GM18861 (cell line): ENCODE measurements around the gene SESN1.

Source experiments
- ATAC-seq: cut with Tn5 transposase; IDR thresholded peaks from one replicate; pipeline ENCODE4 v1.9.1; 2021; ENCODE audit not compliant: unreplicated experiment

SESN1 gene

DNA sequence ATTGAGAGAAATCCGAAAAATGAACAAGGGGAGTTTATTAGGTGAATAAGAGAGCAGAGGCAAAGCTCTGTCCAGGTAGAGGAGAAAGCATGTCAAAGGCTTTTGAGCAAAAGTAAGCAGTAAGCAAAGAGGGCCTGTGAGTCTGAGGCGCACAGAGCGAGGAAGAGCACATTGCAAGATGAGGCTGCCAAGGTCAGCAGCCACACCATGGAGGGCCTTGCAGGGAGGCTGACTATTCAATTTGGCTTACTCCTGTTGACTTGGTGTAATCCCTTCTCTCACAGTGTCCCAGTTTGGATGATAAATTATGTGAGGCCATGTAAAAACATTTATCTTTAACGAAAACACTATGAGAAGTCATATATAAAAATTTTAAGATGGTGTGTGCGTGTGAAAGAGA lies 32.4 kb downstream of the SESN1 start:
- no peak for ATAC-seq

DNA sequence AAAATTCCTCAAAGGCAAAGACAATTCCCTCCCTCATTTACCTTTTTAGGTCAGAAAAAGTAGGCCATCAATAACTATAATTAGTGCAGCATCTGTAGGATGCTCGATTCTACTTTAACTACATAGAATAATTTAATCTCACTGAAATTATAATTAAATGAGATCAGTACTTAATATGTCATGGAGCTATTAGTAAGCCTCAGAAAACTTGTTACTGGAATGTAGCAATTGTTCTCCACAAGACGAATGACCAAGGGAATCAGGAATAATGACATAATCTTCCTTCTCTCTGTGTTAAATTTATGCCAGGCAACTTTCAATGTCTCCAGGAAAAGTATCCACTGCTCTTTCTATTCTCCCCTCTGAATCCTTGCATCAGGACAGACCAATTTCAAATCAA lies 34.1 kb downstream of the SESN1 start:
- no peak for ATAC-seq

DNA sequence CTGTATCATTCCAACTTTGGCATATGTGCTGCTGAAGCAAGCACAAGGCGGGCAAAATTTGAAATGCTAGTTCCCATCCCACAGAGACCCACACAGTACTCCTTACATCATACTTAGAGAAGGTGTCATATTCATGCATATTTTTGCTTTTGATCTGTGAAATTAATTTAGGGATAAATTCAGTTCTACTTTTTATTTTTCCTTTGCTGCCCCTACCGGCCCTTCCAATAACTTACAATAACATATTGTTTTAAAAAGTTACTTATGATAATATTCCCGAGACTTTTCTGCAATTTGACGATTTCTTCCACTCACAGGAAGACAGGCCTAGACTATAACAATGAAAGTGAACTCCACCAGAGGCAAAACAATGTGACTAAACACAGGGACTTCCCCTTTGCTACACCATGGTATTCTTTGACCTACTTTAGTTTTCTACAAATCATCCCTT lies 35.0 kb downstream of the SESN1 start:
- ATAC-seq: no peak

DNA sequence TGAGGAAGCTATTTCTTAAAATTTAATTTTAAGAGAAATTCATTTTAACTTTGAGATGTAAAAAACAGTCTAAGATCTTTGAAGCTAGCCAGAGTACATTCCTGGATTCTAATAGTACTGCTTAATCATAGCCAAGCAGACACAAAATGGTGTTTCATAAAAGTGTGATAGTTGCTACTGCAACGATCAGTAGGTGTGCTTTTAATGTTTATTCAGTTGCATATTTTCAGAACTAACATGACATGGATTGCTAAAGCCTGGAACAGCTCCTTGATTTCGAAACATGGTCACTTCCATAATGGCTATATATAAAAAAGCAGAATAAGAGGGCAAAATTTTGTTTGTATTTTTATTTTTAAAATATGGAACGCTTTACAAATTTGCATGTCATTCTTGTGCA lies 35.5 kb downstream of the SESN1 start:
- no peak for ATAC-seq

DNA sequence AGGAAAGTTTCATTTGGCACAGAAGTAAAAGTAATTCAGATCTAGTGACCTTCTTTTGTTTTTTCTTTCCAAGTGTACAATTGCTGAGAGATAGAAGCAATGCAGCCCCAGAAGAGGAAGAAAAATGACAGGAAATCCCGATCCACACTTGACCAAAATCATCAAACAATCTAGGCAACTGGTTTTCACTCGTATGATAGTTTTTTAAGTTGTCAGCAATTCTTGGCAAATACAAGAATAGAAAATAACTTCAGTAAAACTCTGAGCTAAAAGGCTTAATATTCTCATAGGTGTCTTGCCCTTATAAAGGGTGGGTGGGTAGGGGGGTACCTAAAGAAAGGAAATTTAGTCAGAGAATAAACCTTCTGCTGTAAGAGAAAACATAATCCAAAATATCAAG lies 36.0 kb downstream of the SESN1 start:
- ATAC-seq: no peak

DNA sequence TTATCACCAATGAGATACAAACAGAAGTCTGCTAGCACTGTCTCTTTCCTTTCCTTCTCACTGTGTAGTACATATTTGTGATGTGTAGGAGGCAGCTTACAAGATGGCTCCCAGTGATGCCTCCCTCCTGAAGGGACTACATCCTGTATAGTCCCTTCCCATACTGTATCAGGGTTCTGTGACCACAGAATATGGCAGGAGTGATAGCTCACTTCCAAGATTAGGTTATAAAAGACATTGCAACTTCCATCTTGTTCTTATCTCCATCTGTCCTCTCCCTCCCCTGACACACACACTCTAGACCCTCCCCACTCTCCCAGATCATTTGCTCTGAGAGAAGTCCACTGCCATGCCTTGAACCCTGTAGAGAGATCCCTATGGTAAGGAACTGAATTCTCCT lies 38.0 kb downstream of the SESN1 start:
- ATAC-seq: no peak

DNA sequence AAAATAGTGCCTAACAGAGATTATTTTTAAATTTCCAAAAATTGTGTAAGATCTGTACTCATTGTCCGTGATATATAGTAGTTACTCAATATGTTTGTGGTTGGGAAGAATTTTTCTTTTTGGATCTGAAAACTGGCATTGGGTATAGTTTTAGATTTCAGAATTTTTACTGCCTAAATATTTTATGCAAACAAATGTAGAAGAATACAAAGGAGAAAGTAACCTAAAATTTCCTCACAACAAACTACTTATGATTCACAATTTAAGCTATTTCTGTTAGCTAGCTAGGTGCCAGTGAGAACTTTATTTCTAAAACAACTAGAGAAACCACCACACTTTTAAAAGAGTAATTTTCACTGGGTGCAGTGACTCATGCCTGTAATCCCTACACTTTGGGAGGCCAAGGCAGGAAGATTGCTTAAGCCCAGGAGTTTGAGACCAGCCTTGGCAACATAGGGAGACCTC lies 38.8 kb downstream of the SESN1 start:
- ATAC-seq: no peak

DNA sequence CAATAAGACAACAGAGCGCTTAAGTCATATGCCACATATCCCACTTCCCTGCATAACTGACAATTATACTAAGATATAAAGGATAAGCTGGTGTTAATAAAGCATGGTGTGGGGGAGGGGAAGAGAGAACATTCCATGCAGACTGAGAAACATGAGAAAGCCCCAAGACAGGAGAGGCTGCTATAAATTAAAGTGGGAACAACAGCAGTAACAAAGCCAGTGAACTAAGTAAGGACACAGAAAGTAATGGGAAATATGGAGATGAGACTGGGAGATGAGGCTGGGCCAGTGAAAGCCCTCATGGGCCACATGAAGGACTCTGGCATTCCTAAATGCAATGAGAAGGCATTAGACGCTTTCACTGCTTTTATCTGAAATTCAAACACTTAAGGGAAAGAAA lies 41.3 kb downstream of the SESN1 start:
- no peak for ATAC-seq

DNA sequence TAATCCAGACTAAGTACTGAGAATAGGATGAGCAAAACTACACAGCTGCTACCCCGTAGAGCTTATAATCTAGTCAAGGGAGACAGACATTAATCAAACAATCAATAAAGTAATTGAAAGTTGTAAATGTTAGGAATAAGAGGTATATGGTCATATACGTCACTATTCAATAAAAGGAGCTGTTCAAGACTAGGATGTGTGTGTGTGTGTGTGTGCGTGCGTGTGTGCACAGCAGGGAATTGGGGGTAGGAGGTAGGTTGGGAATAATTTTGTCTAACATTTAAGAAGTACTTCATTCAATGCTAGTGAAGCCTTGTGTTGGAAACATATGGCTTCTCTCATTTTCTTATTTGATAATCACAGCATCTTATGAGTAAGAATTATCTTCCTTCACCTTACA lies 41.8 kb downstream of the SESN1 start:
- no peak for ATAC-seq

DNA sequence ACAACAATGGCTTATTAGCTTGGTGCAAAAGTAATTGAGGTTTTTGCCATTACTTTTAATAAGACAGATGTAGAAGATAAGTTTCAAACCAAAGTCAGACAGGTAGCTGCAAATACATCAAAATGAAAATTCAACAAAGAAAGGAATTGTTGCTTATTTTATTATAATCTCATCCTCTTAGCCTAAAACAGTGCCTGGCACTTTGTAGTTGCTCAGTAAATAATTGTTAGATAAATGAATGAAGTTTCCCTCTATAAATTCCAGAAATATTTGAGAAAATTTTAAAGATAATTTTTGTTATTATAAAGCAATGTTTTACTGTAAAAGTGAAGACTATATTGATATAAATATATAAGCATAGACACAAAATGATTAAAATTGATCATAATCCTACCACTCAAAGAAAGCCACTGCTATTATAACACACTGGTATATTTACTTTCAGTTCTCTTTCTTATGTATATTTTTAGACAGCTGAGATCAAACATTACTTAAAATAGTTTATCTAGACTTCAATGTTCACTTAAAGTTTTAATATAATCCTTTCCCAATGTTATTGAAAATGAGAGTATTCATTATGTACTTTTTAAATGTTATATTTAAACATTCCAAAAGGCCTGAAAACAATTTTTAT lies 42.5 kb downstream of the SESN1 start:
- ATAC-seq: peak; percentile 59

DNA sequence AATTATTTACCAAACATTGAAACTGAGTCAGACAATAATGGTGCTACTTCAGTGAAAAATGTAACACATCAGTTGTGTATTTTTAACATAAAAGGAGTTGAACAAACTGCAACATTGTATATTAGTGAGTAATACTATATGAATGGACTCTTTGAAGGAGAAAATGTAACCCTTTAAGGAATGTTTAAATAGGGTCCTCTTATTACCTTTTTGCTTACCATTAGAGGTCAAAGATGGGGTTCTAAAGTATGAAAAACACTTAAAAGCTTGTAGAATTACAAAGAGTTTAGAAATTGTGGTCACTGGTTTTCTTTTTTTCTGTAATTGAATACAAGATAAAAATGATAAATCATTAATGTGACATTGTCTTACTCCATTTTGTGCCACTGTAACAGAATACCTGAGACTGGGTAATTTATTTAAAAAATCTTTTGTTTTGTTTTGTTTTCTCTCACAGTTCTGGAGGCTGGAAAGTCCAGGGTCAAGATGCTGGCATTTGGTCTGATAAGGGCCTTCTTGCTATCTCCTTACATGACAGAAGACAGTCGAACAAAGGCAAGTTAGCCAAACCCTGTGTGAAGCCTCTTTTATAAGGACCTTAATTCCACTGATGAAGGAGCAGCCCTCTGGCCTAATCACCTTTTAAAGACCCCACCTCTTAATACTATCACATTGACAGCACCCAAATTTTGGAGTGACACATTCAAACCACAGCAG lies 43.2 kb downstream of the SESN1 start:
- ATAC-seq: no peak

DNA sequence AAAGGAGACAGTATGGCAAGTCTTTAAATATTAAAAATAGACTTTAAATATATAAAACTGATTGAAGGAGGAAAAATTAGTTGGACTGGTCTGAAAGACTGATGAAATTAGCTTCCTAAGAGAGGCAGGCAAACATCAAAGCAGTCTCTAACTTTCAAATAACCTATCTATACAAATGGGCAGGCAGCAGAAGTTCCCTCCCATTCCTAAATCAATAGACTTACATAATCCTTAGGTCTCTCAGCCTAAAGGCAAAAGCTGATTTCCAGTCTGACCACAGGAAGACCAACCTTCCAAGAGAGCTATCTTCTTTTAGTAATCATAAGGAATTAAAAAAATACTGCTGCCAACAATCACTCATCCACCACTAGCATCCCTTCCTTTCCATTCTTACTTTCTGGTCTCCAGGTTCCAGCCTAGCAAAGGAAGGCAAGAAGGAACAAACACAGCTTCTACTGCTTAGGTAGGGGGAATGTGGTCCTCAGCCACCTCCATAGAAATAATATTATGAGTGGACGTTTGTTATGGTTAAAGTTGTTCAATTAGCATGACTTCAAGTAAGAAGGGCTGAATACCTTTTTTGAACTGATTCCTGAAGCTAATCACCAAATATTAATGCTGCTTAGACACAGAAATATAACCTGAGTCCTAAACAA lies 44.1 kb downstream of the SESN1 start:
- ATAC-seq: no peak

DNA sequence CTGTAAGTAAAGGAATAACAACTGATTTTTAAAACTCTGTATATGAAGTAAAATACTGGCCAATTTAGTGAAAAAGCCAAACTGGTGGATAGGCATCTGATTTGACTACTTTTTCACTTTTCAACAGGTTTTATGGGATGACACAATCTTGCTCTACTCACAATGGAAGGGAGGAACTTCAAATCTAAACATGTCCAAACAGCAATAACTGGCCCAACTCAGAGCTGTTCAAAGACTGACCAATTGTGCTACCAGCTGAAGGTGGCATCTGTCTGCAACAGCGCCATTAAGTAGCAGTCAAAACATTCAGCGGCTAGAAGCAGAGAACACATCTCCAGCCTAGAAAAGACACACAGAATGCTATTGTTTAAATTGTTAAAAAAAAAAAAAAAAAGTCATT lies 44.6 kb downstream of the SESN1 start:
- no peak for ATAC-seq

DNA sequence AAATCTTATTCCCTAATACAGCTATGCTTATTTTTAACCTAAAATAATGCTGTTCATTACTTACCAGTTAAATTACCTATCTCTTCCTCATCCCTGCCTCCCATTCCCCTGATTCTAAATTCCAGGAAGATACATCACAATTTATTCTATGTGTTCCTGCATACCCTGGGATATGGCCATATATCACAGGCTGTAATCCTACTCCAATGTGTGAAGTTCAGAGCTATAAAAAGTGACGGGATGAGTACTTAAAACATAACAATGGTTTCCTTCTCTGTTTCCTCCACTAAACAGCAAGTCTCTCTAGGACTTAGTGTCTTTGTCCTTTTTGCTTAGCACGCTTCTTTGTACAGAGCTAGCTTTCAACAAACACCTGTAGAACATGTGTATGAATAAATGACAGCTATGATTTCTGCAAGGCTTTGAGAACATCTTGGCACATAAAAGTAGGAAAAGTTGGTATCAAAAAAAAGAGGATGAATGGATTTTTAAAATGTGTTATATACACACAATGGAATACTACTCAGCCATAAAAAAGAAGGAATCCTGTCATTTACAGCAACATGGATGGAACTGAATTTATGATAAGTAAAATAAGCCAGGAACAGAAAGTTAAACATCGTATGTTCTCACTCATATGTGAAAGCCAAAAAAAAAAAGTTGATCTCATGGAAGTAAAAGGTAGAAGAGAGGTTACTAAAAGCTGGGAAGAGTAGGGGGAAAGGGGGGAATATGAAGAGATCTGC lies 45.8 kb downstream of the SESN1 start:
- no peak for ATAC-seq

DNA sequence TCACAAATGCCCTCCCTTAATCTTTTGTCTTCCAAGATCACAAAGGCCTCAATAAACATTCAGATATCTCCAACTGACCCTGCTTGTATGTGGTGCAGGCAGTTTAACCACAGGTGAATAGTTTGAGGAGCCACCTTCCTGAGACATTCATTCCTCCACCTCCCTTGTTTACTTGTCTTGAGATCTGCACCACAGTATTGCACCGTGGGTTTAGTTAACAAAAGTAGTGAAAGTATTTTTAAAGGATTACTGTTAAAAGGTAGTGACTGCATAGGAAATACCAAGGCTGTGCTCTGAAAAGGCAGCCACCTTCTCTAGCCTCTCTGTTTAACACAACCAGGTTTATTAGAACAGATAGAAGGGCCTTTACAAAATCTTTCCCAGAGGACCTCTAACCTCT lies 46.5 kb downstream of the SESN1 start:
- ATAC-seq: no peak

DNA sequence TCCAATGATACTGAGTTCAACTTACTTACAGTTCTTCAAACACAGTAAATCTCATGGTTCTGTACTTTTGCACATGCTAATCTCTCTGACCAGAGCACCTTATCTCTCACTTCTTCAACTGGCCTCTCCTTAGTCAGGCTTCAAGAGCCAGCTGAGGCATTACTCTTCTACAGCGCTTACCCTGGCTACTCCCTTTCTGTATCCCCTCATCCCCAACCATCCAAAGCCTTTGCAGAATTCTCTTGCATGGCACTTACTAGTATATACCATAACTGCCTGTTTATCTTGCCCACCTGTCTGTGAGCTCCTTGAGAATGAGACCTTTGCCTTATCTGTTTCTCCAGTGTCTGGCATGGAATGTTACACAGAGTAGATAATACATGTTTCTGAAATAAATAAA lies 49.2 kb downstream of the SESN1 start:
- no peak for ATAC-seq

DNA sequence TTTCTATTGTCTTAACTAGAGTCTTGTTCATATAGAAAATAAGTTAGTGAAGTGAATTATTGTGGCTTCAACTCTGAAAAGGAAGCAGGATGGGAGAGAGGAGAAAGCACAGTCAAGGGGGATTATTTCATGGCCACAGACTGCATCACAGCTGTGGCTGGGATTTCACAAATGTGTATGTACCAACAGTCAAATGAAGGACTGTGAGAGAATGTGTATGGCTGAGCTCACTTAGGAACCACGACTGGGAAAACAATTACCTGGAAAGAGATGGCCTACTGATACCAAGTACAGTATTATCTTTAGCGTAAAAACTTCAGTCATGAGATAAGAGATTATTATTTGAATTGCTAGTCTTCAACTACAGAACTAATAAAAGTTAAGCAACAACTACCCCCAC lies 54.9 kb downstream of the SESN1 start:
- ATAC-seq: no peak

DNA sequence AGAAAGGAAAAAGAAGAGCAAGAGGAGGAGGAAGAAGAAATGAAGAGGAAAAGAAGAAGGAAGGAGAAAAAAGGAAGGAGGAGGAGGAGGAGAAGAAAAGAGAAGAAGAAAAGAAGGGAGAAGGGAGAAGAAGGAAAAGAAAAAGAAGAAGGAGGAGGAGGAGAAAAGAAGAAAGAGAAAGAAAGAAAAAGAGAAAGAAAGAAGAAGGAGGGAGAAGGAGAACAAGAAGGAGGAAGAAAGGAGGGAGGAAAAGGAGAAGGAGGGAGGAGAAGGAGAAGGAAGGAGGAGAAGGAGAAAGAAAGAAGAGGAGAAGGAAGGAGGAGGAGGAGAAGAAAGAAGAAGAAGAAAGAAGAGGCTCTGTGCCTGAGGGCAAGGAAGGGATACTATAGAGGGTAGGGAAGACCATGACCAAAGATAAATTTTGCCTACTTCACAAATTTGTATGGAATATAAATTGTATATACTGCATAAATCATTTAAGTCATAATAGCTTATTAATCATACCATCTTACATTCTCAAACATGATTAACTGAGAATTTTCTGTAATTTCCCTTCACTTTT lies 55.7 kb downstream of the SESN1 start:
- ATAC-seq: no peak

DNA sequence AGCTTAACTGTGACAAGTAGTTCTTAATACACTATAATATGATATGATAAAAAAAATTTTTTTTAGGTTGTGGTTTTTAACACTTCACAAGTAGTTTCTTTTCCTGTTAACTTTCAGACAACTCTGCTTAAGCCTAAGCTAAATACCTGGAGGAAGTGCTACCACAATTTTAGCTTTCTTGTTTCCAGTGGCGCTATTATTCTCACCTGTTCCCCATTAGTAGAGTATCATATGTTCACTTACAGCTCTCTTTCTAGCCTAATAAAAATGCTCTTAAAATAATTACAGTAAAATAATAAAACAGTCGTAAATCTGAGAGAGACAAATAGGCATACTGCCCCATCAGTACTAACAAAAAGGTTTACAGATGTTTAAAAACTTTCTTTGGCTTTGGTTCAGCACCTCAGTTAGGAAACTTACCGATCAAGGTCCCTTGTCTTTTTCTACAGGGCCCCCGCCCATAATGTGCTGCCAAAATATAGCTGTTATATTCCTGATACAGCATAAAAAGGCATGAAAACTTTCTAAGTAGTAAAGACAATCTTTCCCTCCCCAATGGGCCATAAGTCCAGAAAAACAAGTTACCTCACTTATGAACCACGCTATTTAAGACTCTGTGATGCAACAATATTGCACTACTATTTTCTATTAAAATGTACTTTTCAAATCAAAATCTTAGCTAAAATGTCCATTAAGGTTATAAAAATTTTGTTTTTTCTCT lies 57.9 kb downstream of the SESN1 start:
- ATAC-seq: no peak

DNA sequence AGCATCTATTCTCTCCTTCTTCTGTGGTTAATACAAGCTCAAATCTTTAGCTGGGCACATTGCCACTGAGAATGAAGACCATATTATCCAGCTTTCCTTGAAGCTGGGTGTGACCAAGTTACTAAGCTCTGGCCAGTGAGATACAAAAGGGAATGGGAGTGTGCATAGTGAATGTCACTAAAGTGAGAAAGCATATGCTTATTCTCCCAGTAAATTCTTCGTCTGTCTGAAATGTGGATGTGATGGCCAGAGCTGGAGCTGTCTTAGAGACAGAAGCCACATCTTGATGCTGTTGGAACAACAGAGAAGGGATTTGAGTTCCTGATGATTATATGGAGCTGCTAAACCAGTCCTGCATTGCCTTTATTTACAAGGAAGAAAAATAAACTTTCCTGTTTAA lies 60.1 kb downstream of the SESN1 start:
- no peak for ATAC-seq

DNA sequence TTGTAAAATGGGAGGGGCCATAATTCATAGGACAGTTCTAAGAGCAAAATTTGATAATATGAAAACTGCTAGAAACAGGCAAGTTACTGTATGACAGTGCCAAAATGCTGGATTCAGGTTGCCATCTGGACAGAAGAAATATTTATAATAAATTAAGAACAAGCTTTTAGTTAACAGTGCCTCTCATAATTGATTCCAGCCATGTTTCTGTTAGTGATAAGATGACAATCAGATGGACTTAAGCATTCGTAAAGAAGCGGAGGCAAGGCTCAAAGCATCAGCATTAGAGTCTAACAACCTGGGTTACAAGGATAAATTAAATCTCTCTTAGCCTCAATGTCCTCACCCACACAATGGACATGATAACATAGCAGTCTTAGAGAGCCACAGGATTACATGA lies 61.0 kb downstream of the SESN1 start:
- ATAC-seq: no peak
